Vagina (tissue), 2 donors: ENCODE data around the gene JPH3. TPM values are rescaled to one million over a fixed set of nuclear protein-coding genes. Genes with fewer than 3 reads are reported as not detected.

Experiments
- DNase-seq, 2 donors: peaks; one replicate each; pipeline ENCODE4 v3.0.0-alpha.2; 2017; ENCODE audit errors: extremely low spot score in 2 of 2
- H3K27ac ChIP-seq: fragments of 200-600 bp; sonication (generic); one replicate; pipeline ENCODE4 v1.5.1; 2019
- H3K27me3 ChIP-seq: fragments of 200-600 bp; sonication (generic); one replicate; pipeline ENCODE4 v1.5.1; 2019
- H3K36me3 ChIP-seq, 2 donors: fragments of 200-600 bp; sonication (generic); one replicate each; pipeline ENCODE4 v1.5.1; 2017 to 2019
- H3K4me1 ChIP-seq: fragments of 200-600 bp; sonication (generic); one replicate; pipeline ENCODE4 v1.5.1; 2019
- H3K4me3 ChIP-seq, 2 donors: fragments of 200-600 bp; sonication (generic); 1 replicate in 1 of 2; 2 replicates in 1 of 2; pipeline ENCODE4 v1.5.1; 2016 to 2019
- H3K9me3 ChIP-seq: fragments of 200-600 bp; sonication (generic); one replicate; pipeline ENCODE4 v1.5.1; 2019
- CTCF ChIP-seq, 3 experiments: fragments of 450-650 bp in 2 of 3; fragments of 200-600 bp in 1 of 3; sonication (generic) in 1 of 3; IDR thresholded peaks; one replicate each; pipeline ENCODE4 v1.5.1; 2017 to 2019; ENCODE audit warnings: antibody characterized with exemption in 3 of 3, mild to moderate bottlenecking in 2 of 3, moderate library complexity in 2 of 3
- POLR2A ChIP-seq, 2 donors: fragments of 450-650 bp; IDR thresholded peaks; one replicate each; pipeline ENCODE4 v1.6.1; 2017; ENCODE audit warnings: antibody characterized with exemption in 2 of 2, mild to moderate bottlenecking in 2 of 2, moderate library complexity in 2 of 2
- POLR2AphosphoS5 ChIP-seq, 2 donors: sonication (generic); formaldehyde crosslinking; IDR thresholded peaks; one replicate each; pipeline ENCODE4 v1.9.0; 2017; ENCODE audit warnings: antibody characterized with exemption in 2 of 2, mild to moderate bottlenecking in 2 of 2, low read depth in 1 of 2; ENCODE audit not compliant: insufficient read depth in 1 of 2
- intact Hi-C: fragments of 100-400 bp; cut with DNase I; formaldehyde crosslinking; loops from one replicate; pipeline ENCODE4 v1.15.1; 2023
- total RNA-seq: library from RNA; depleted of rRNA; stranded (reverse); fragments of >200 nt; gene quantifications from one replicate; pipeline ENCODE4 v1.2.3, GENCODE V29; 2016

The JPH3 gene
- total RNA-seq, 1 donor from 2014 or later, result 2.0 TPM

DNA sequence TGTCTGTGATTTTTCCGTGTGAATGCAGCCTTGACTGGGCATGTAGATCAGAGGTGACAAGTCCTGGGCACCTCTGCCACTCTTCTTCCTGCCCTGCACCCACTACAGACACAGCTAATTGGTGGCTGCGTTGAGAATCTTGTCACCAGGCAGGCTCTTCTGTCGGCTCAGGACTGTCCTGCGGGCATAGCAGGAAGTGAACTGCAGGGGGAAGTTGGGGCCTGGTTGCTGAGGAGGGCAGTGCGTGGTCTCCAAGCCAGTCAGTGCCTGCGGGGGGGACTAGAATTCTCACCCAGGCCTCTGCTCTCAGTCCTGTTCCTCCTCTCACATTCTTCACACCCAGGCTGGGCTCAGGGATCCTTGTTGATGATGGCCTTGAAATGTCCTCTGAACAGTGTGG is 50.5 kb downstream of the JPH3 start:
- H3K9me3 ChIP-seq, result peaks cover under 1% of the 10 kb centered on the region
- H3K4me1 ChIP-seq, result no peaks in the 10 kb centered on the region
- intact Hi-C loops, result no loop called here
- TF ChIP-seq POLR2A (IDR thresholded peaks at IDR 0.05), result no peak
- TF ChIP-seq POLR2AphosphoS5 (IDR thresholded peaks at IDR 0.05; ENCODE audit: insufficient read depth in 1 of 2, low read depth in 1 of 2), result no peak
- TF ChIP-seq CTCF (IDR thresholded peaks at IDR 0.05), result no peak
- no peaks in the 10 kb centered on the region for H3K36me3 ChIP-seq
- no peak overlapping the region for H3K27ac ChIP-seq
- H3K4me3 ChIP-seq, result no peak overlapping the region
- DNase-seq, result no peak
- H3K27me3 ChIP-seq, result no peaks in the 10 kb centered on the region

DNA sequence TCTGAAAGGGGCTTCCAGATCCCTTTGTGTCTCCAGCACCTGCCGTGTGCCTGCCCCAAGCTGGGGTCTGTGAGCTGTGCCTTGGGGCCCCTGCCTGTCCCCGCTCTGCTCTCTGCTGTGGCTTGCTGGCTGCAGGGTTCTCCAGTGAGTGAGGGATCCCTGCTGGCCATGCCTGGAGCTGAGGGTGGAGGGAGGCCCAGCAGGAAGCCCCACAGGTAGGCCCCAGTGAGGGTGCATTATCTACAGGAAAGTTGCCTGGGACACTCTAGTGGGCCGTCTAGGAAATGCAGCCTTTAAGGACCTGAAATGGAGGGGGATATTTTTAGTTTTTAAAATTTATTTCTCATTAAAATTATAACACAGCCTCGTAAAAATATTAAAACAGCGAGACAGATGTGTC is 50.9 kb downstream of the JPH3 start:
- Histone ChIP-seq H3K36me3 (no peaks in the 10 kb centered on the region), H3K27me3 (no peaks in the 10 kb centered on the region), H3K4me1 (no peaks in the 10 kb centered on the region), H3K27ac (no peak overlapping the region), H3K4me3 (no peak overlapping the region), H3K9me3 (peaks cover 2% of the 10 kb centered on the region)
- TF ChIP-seq POLR2AphosphoS5 (IDR thresholded peaks at IDR 0.05; ENCODE audit: insufficient read depth in 1 of 2, low read depth in 1 of 2) (no peak), CTCF (IDR thresholded peaks at IDR 0.05) (no peak), POLR2A (IDR thresholded peaks at IDR 0.05) (no peak)
- intact Hi-C loops, result no loop called here
- no peak for DNase-seq

DNA sequence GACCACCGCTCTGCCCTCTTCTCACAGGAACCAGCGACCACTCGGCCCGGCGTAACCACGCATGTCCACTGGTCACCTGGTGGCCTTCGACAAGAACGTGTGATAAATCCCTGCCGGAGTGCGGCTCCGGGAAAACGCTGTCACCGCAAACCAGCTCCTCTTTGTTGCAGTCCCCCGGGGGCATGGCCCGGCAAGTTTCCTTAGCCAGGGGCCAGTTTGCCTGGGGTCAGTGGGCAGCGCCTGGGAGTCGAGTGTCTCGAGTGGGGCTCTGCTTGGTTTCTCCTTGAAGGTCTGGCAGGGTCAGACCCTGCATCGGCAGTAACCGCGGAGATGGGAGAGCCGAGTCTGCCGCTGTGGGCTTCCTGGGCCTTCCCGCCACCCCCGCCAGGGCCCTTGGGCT is 52.5 kb downstream of the JPH3 start:
- peaks cover 2% of the 10 kb centered on the region for H3K9me3 ChIP-seq
- H3K27me3 ChIP-seq, result peaks cover under 1% of the 10 kb centered on the region
- H3K4me1 ChIP-seq, result no peaks in the 10 kb centered on the region
- intact Hi-C loops, result no loop called here
- H3K4me3 ChIP-seq, result no peak overlapping the region
- H3K27ac ChIP-seq, result no peak overlapping the region
- no peaks in the 10 kb centered on the region for H3K36me3 ChIP-seq
- TF ChIP-seq CTCF (IDR thresholded peaks at IDR 0.05) (no peak), POLR2A (IDR thresholded peaks at IDR 0.05) (no peak), POLR2AphosphoS5 (IDR thresholded peaks at IDR 0.05; ENCODE audit: insufficient read depth in 1 of 2, low read depth in 1 of 2) (no peak)
- DNase-seq, result no peak

- Histone ChIP-seq H3K4me1 (no peaks in the 10 kb centered on the region), H3K27me3 (peaks cover 5% of the 10 kb centered on the region), H3K27ac (no peak overlapping the region), H3K36me3 (no peaks in the 10 kb centered on the region), H3K4me3 (no peak overlapping the region), H3K9me3 (peaks cover 2% of the 10 kb centered on the region)
- intact Hi-C loops, result no loop called here
- TF ChIP-seq POLR2AphosphoS5 (IDR thresholded peaks at IDR 0.05; ENCODE audit: insufficient read depth in 1 of 2, low read depth in 1 of 2), result no peak
- TF ChIP-seq POLR2A (IDR thresholded peaks at IDR 0.05), result no peak
- no peak for TF ChIP-seq CTCF (IDR thresholded peaks at IDR 0.05)
- no peak for DNase-seq
These were observed 54.0 kb downstream of the JPH3 start for GRCh38 chr16:87656328-87656727.

- TF ChIP-seq POLR2A (IDR thresholded peaks at IDR 0.05) (no peak), POLR2AphosphoS5 (IDR thresholded peaks at IDR 0.05; ENCODE audit: insufficient read depth in 1 of 2, low read depth in 1 of 2) (no peak), CTCF (IDR thresholded peaks at IDR 0.05) (no peak)
- peaks cover 5% of the 10 kb centered on the region for H3K27me3 ChIP-seq
These were observed 55.4 kb downstream of the JPH3 start for GRCh38 chr16:87657621-87658192.

More at GRCh38 chr16:87657621-87658192, 55.4 kb downstream of the JPH3 start:
- H3K36me3 ChIP-seq, result no peaks in the 10 kb centered on the region
- intact Hi-C loops, result no loop called here
- no peak overlapping the region for H3K4me3 ChIP-seq
- no peak for DNase-seq
- H3K4me1 ChIP-seq, result no peaks in the 10 kb centered on the region
- H3K27ac ChIP-seq, result no peak overlapping the region
- peaks cover 2% of the 10 kb centered on the region for H3K9me3 ChIP-seq
